Mammary epithelial cell (primary cell): ENCODE data around the gene KDM4B.

Source experiments
- CTCF ChIP-seq, 2 donors: IDR thresholded peaks in 1 of 2; conservative IDR thresholded peaks in 1 of 2; 2 replicates each; pipeline ENCODE4 v1.5.1; 2011 to 2012; ENCODE audit warnings: inconsistent platforms in 2 of 2, low read length in 2 of 2, mild to moderate bottlenecking in 2 of 2, control low read depth in 1 of 2, low read depth in 1 of 2; ENCODE audit not compliant: insufficient read depth in 1 of 2; ENCODE audit errors: extremely low read depth in 1 of 2
- EZH2 ChIP-seq: IDR thresholded peaks from 2 replicates; pipeline ENCODE4 v1.6.1; 2012; ENCODE audit warnings: low read length, inconsistent platforms, borderline replicate concordance

- TF ChIP-seq CTCF (conservative IDR thresholded peaks at IDR 0.05 in 1 of 2, IDR thresholded peaks at IDR 0.05 in 1 of 2; ENCODE audit: extremely low read depth in 1 of 2, insufficient read depth in 1 of 2, low read depth in 1 of 2, low read length in 2 of 2) (no peak), EZH2 (no peak)
These were observed 44.8 kb downstream of the KDM4B start for GRCh38 chr19:5013761-5014160.
